GM23338 (cell line): ENCODE results near the gene SLC7A6.

Source experiments
- CREB1 ChIP-seq: fragments of 250-450 bp; sonication (Bioruptor Pico); IDR thresholded peaks from 2 replicates; pipeline ENCODE4 v1.5.0; 2020; ENCODE audit warnings: low read depth, mild to moderate bottlenecking, moderate library complexity
- CTCF ChIP-seq, 2 experiments: fragments of 200-600 bp in 1 of 2; sonication (generic) in 1 of 2; conservative IDR thresholded peaks; 2 replicates each; pipeline versions ENCODE4 v1.5.1 to v1.6.1; 2016 to 2017; ENCODE audit warnings: antibody characterized with exemption in 2 of 2, low read depth in 2 of 2, mild to moderate bottlenecking in 2 of 2, moderate library complexity in 1 of 2
- ETS1 ChIP-seq: IDR thresholded peaks from 2 replicates; pipeline ENCODE4 v1.6.1; 2016; ENCODE audit warnings: antibody characterized with exemption
- EZH2 ChIP-seq: fragments of 200-600 bp; sonication (generic); IDR thresholded peaks from one replicate; pipeline ENCODE4 v1.8.0; 2017; ENCODE audit warnings: antibody characterized with exemption, mild to moderate bottlenecking, low read depth; ENCODE audit not compliant: unreplicated experiment
- EZH2phosphoT487 ChIP-seq: fragments of 200-600 bp; sonication (generic); IDR thresholded peaks from one replicate; pipeline ENCODE4 v1.8.1; 2018; ENCODE audit warnings: antibody characterized with exemption; ENCODE audit not compliant: unreplicated experiment
- JUNB ChIP-seq: IDR thresholded peaks from one replicate; pipeline ENCODE4 v1.6.1; 2016; ENCODE audit warnings: antibody characterized with exemption; ENCODE audit not compliant: unreplicated experiment
- NANOG ChIP-seq: IDR thresholded peaks from 2 replicates; pipeline ENCODE4 v1.6.1; 2016; ENCODE audit warnings: antibody characterized with exemption, borderline replicate concordance
- POLR2AphosphoS5 ChIP-seq: IDR thresholded peaks from 2 replicates; pipeline ENCODE4 v1.6.1; 2016; ENCODE audit warnings: antibody characterized with exemption, low read depth
- REST ChIP-seq: IDR thresholded peaks from one replicate; pipeline ENCODE4 v1.6.1; 2018; ENCODE audit warnings: antibody characterized with exemption; ENCODE audit not compliant: unreplicated experiment
- ZNF331 ChIP-seq: fragments of 250-450 bp; sonication (Bioruptor Pico); IDR thresholded peaks from 2 replicates; pipeline ENCODE4 v1.5.0; 2020; ENCODE audit warnings: low read depth, mild to moderate bottlenecking, moderate library complexity

DNA sequence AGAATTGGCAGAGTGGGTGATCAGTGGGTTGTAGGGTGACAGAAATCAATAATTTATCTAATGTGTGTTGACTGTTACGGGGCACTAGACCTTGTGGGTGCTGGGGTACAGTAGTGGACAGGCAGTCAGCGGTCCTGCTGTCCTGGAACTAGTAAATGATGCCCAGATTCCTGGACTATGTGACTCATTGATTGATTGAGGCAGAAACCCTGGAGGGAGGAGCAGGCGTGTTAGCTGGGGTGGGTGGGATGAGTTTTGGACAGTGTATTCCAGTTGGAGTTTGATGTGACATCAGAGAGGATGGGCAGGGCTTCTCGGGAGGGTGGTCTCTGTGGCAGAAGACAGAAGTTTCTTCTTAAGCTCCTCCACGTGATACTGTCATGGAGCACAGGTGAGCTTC is 70.8 kb downstream of the SLC7A6 start:
- no peak for TF ChIP-seq CTCF (conservative IDR thresholded peaks at IDR 0.05; ENCODE audit: low read depth in 2 of 2)
- TF ChIP-seq POLR2AphosphoS5, result no peak
- no peak for TF ChIP-seq EZH2
- no peak for TF ChIP-seq NANOG
- no peak for TF ChIP-seq REST
- TF ChIP-seq CREB1 (CRISPR knock-in tag), result no peak
- no peak for TF ChIP-seq EZH2phosphoT487
- TF ChIP-seq JUNB, result no peak
- TF ChIP-seq ETS1, result no peak
- no peak for TF ChIP-seq ZNF331 (CRISPR knock-in tag)
